BE2C (cell line): ENCODE measurements around the gene VIT.
"Not testable (repeated sequence)": the region's sequence is repeated elsewhere in the genome, so short reads cannot be mapped to it uniquely, and the experiment has no call there.

Experiments used
- DNase-seq: peaks from one replicate; pipeline ENCODE4 v3.0.0-alpha.2; 2020
- H3K27me3 ChIP-seq: fragments of 250-450 bp; sonication (Bioruptor Pico); 2 replicates; pipeline ENCODE4 v1.5.1; 2020; ENCODE audit warnings: mild to moderate bottlenecking
- H3K36me3 ChIP-seq: fragments of 250-450 bp; sonication (Bioruptor Pico); 2 replicates; pipeline ENCODE4 v1.5.1; 2020; ENCODE audit warnings: mild to moderate bottlenecking
- H3K4me1 ChIP-seq: fragments of 250-450 bp; sonication (Bioruptor Pico); 2 replicates; pipeline ENCODE4 v1.5.1; 2020
- H3K4me3 ChIP-seq: 2 replicates; pipeline ENCODE4 v1.5.1; 2011; ENCODE audit warnings: low read depth, low read length
- H3K9me3 ChIP-seq: fragments of 250-450 bp; sonication (Bioruptor Pico); 2 replicates; pipeline ENCODE4 v1.5.1; 2020
- TF ChIP-seq, protein P1 (sequence below): IDR thresholded peaks from 2 replicates; pipeline ENCODE4 v1.5.1; 2012; ENCODE audit warnings: mild to moderate bottlenecking, low read depth, low read length

The VIT gene

DNA sequence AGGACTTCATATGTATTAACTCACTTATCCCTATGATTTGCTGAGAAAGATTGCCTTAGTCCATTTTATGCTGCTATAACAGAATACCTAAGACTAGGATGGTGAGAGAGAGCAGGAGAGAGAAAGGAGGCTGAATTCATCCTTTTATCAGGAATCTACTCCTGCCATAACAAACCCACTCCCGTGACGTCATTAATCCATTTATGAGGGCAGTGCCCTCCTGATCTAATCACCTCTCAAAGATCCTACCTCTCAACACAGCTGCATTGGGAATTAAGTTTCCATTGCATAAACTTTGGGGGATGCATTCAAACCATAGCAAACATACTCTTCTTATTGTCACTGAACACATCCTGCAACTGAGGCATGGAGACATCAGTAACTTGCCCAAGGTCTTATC is 122.0 kb downstream of the VIT start:
- H3K4me3 ChIP-seq: no peak overlapping the region
- H3K27me3 ChIP-seq: no peaks in the 10 kb centered on the region
- TF ChIP-seq, protein P1, sequence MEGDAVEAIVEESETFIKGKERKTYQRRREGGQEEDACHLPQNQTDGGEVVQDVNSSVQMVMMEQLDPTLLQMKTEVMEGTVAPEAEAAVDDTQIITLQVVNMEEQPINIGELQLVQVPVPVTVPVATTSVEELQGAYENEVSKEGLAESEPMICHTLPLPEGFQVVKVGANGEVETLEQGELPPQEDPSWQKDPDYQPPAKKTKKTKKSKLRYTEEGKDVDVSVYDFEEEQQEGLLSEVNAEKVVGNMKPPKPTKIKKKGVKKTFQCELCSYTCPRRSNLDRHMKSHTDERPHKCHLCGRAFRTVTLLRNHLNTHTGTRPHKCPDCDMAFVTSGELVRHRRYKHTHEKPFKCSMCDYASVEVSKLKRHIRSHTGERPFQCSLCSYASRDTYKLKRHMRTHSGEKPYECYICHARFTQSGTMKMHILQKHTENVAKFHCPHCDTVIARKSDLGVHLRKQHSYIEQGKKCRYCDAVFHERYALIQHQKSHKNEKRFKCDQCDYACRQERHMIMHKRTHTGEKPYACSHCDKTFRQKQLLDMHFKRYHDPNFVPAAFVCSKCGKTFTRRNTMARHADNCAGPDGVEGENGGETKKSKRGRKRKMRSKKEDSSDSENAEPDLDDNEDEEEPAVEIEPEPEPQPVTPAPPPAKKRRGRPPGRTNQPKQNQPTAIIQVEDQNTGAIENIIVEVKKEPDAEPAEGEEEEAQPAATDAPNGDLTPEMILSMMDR: no peak

DNA sequence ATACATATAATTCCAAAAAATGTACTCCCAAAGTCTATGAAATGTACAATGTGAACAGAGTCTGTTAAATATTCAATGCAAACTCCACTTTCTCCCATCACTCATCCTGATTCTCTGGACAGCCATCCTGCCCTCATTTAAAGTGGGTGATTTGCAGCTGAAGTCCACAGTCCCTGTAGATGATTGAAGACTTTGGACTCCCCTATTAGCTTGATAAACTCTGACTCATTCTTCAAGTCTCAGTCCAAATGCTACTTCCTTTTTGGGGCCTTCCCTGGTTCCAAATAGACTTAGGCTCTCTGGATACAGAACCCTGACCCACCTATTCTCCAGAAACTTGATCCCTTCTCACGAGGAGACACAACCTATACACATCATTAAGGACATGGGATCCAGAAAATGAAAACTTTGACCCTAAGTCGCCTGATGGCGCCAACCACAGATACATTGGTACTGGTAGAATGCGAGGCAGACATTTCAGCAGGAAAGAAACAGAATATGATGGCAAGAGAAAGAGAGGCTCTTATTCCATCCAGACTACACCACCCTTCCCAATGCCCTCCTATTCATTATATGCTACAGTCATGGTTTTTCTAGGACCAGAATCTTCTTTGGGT is 122.7 kb downstream of the VIT start:
- TF ChIP-seq, protein P1: peak; percentile 33; the same call in 1 of the 2 replicates
- Histone ChIP-seq H3K9me3 (no peaks in the 10 kb centered on the region), H3K4me3 (no peak overlapping the region), H3K27me3 (no peaks in the 10 kb centered on the region), H3K4me1 (no peaks in the 10 kb centered on the region), H3K36me3 (no peaks in the 10 kb centered on the region)
- DNase-seq: no peak

More for the DNA sequence above, 122.0 kb downstream of the VIT start:
- DNase-seq: no peak
- Histone ChIP-seq H3K4me1 (no peaks in the 10 kb centered on the region), H3K36me3 (no peaks in the 10 kb centered on the region), H3K9me3 (no peaks in the 10 kb centered on the region)

DNA sequence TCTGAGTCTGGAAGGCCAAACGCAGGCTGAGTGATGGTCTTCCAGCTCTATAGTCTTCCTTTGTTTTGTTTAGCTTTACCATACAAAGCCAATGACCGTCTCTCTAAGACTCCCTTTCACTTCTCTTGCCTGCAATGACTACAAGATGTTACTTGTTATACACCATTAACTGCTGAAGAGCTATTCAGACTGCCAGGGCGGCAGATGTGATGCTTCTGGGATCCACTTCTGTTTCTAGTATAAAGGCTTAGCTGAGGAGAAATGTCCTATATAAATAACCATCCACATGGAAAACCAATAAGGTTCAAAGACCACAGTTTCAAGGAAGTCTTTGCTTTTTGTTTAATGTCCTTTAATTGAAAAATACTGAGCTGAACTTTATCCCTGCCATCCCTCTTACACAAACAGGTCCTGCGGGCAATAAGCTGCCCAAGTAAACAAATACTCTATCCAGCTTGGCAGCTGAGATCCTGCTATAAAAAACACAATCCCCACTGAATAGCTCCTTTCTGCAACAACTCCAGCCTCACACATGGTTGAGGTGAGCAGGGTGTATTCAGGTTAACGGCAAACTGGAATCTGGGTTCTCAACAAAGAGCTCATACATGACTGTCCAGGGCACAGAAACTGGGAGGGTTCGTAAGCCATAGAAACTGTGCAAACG is 124.6 kb downstream of the VIT start:
- Histone ChIP-seq H3K36me3 (no peaks in the 10 kb centered on the region), H3K9me3 (no peaks in the 10 kb centered on the region), H3K4me3 (no peak overlapping the region), H3K4me1 (no peaks in the 10 kb centered on the region), H3K27me3 (no peaks in the 10 kb centered on the region)
- no peak for DNase-seq
- TF ChIP-seq, protein P1: no peak

DNA sequence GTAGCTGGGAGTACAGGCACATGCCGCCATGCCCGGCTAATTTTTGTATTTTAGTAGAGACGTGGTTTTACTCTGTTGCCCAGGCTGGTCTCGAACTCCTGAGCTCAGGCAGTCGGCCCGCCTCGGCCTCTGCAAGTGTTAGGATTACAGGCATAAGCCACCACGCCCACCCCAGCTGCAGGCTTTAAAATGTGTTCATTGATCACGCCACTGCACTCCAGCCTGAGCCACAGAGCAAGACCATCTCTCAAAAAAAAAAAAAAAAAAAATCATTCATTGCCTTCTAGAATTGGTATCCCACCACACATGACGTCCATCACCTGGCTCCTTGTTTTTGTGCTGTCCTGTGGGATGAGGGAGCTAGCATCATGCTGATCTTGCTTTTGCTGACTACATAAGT is 127.4 kb downstream of the VIT start:
- DNase-seq: no peak
- H3K4me3 ChIP-seq: no peak overlapping the region
- H3K36me3 ChIP-seq: no peaks in the 10 kb centered on the region
- H3K4me1 ChIP-seq: no peaks in the 10 kb centered on the region
- 0 out of 2 replicates have a peak, but pooled peaks cover 3% of the 10 kb centered on the region for H3K27me3 ChIP-seq
- no peaks in the 10 kb centered on the region for H3K9me3 ChIP-seq
- TF ChIP-seq, protein P1: no peak

DNA sequence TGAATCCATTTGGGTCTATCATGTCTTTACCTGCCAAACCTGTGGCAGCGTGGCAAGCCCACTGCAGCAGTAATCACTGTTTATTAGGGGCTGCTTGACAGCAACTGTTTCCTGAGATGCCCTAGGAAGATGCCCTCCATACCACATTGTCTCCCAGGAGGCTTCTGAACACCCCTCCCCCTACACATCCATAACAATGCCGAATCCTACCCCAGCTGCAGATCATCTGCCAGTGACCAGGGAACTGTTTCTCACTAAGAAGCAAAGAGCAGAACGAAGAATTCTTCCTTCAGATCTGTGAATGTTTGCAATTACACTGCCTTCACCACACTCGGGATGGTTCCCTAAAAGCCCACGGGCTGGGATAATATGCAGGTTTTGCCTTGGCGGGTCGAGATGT is 127.8 kb downstream of the VIT start:
- H3K4me1 ChIP-seq: no peaks in the 10 kb centered on the region
- H3K9me3 ChIP-seq: no peaks in the 10 kb centered on the region
- no peak for DNase-seq
- H3K36me3 ChIP-seq: no peaks in the 10 kb centered on the region
- TF ChIP-seq, protein P1: no peak
- H3K4me3 ChIP-seq: no peak overlapping the region
- H3K27me3 ChIP-seq: 0 out of 2 replicates have a peak, but pooled peaks cover 3% of the 10 kb centered on the region

DNA sequence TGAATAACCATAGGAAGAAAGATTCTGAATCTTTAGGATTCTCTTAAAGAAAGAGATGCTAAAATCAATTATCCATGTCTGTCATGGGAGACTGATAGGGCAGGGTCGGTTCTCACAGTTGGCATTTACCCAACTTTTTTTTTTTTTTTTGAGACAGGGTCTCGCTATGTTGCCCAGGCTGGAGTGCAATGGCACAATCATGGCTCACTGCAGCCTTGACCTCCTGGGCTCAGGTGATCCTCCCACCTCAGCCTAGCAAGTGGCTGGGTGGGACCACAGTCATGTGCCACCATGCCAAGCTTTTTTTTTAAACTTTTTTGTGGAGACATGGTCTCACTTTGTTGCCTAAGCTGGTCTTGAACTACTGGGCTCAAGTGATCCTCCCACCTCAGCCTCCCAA is 128.2 kb downstream of the VIT start:
- not testable (repeated sequence) for H3K27me3 ChIP-seq, H3K4me3 ChIP-seq, DNase-seq, H3K36me3 ChIP-seq, H3K4me1 ChIP-seq, H3K9me3 ChIP-seq
